Endothelial cell of umbilical vein (primary cell): ENCODE results near the gene SH3GL1. TPM values are rescaled to one million over a fixed set of nuclear protein-coding genes. Genes with fewer than 3 reads are reported as not detected.
A peak's percentile ranks its signal among the peaks of the same experiment; 100 is the strongest.

Experiments used
- BruUV-seq: library from RNA; stranded (reverse); fragments of 400-500 nt; replicated peaks from 2 replicates; lab custom pipeline; 2021; lab: Mats Ljungman, UMichigan
- CTCF ChIA-PET: fragments of 300-600, 350-600 bp; sonication (Branson Sonifier 250); formaldehyde crosslinking; loops from one replicate; lab custom pipeline; 2021; ENCODE audit warnings: antibody characterized with exemption, inconsistent platforms; lab: Charles Lee
- POLR2A ChIA-PET: fragments of 300-600, 350-600 bp; sonication (Branson Sonifier 250); formaldehyde crosslinking; loops from one replicate; lab custom pipeline; 2021; ENCODE audit warnings: antibody characterized with exemption, inconsistent platforms; lab: Charles Lee
- DNase-seq: peaks from one replicate; pipeline ENCODE4 v3.0.0-alpha.2; 2011; ENCODE audit warnings: low read depth, low spot score
- FAIRE-seq: peaks from 2 replicates; lab custom pipeline; 2011; peaks lifted over from hg19 to GRCh38; lab: Jason Lieb, UNC
- H2AFZ ChIP-seq: 2 replicates; pipeline ENCODE4 v1.6.0; 2012; ENCODE audit warnings: low read depth, low read length, control low read depth, inconsistent platforms
- H3K27ac ChIP-seq: 2 replicates; pipeline ENCODE4 v1.5.1; 2011; ENCODE audit warnings: low read depth, mild to moderate bottlenecking, control low read depth, low read length, moderate library complexity; ENCODE audit not compliant: insufficient read depth
- H3K27me3 ChIP-seq, 2 experiments: 2 replicates each; pipeline versions ENCODE4 v1.6.0 to v1.6.1; 2011; ENCODE audit warnings: low read length in 2 of 2, mixed read lengths in 1 of 2; ENCODE audit not compliant: control insufficient read depth in 2 of 2, insufficient read depth in 2 of 2
- H3K36me3 ChIP-seq, 2 experiments: 2 replicates in 1 of 2; 3 replicates in 1 of 2; pipeline ENCODE4 v1.5.1; 2011; ENCODE audit warnings: low read length in 2 of 2, mild to moderate bottlenecking in 1 of 2, moderate library complexity in 1 of 2; ENCODE audit not compliant: control insufficient read depth in 2 of 2, insufficient read depth in 2 of 2; ENCODE audit errors: extremely low read depth in 1 of 2
- H3K4me1 ChIP-seq: 3 replicates; pipeline ENCODE4 v1.5.1; 2011; ENCODE audit warnings: mild to moderate bottlenecking, low read length; ENCODE audit not compliant: control insufficient read depth, insufficient read depth; ENCODE audit errors: extremely low read depth
- H3K4me2 ChIP-seq: 2 replicates; pipeline ENCODE4 v1.6.1; 2011; ENCODE audit warnings: low read length, control low read depth, mixed read lengths; ENCODE audit not compliant: insufficient read depth
- H3K4me3 ChIP-seq, 3 experiments: fragments of 200-600 bp in 1 of 3; sonication (generic), shearing (Covaris generic) in 1 of 3; replicated peaks in 1 of 3; 2 replicates each; pipeline ENCODE4 v1.5.1; 2011 to 2016; ENCODE audit warnings: control low read depth in 3 of 3, low read length in 3 of 3, mild to moderate bottlenecking in 2 of 3, inconsistent platforms in 1 of 3, low read depth in 1 of 3, moderate library complexity in 1 of 3; ENCODE audit not compliant: insufficient read depth in 1 of 3
- H3K79me2 ChIP-seq: 2 replicates; pipeline ENCODE4 v1.6.0; 2012; ENCODE audit warnings: low read length, inconsistent platforms; ENCODE audit not compliant: control insufficient read depth, insufficient read depth
- H3K9ac ChIP-seq: replicated peaks from 2 replicates; pipeline ENCODE3; 2011; ENCODE audit warnings: low read length, control low read depth; ENCODE audit not compliant: insufficient read depth; ENCODE audit errors: extremely low read depth
- H3K9me1 ChIP-seq: replicated peaks from 3 replicates; pipeline ENCODE4 v1.6.0; 2011; ENCODE audit warnings: mild to moderate bottlenecking, low read length; ENCODE audit not compliant: control insufficient read depth, insufficient read depth; ENCODE audit errors: extremely low read depth
- H3K9me3 ChIP-seq: replicated peaks from 2 replicates; pipeline ENCODE4 v1.5.1; 2012; ENCODE audit warnings: low read length, inconsistent platforms; ENCODE audit not compliant: control insufficient read depth, insufficient read depth
- H4K20me1 ChIP-seq: replicated peaks from 2 replicates; pipeline ENCODE3; 2011; ENCODE audit warnings: mild to moderate bottlenecking, low read length; ENCODE audit not compliant: control insufficient read depth, insufficient read depth; ENCODE audit errors: extremely low read depth
- FOS ChIP-seq: IDR thresholded peaks from 2 replicates; pipeline ENCODE4 v1.6.1; 2011; ENCODE audit warnings: mild to moderate bottlenecking, low read length, moderate library complexity, borderline replicate concordance; ENCODE audit not compliant: insufficient read depth
- JUN ChIP-seq: IDR thresholded peaks from 2 replicates; pipeline ENCODE4 v1.6.1; 2011; ENCODE audit warnings: borderline replicate concordance, low read depth; ENCODE audit not compliant: insufficient read length, insufficient read depth
- MYC ChIP-seq: IDR thresholded peaks from one replicate; pipeline ENCODE4 v1.6.1; 2011; ENCODE audit warnings: mild to moderate bottlenecking, low read depth, low read length
- POLR2A ChIP-seq: IDR thresholded peaks from 2 replicates; pipeline ENCODE4 v1.6.1; 2012; ENCODE audit warnings: low read depth, mild to moderate bottlenecking, control low read depth, low read length
- POLR2AphosphoS5 ChIP-seq: IDR thresholded peaks from 2 replicates; pipeline ENCODE4 v1.6.1; 2012; ENCODE audit warnings: low read depth, mild to moderate bottlenecking, control low read depth, low read length, moderate library complexity; ENCODE audit not compliant: insufficient read depth
- dilution Hi-C: fragments of 300-500 bp; cut with MboI; formaldehyde crosslinking; loops from one replicate; pipeline ENCODE4 v1.15.0; 2019; ENCODE audit warnings: low sequenced_read_pairs; ENCODE audit not compliant: extremely low pct_ligation_motif_present
- intact Hi-C: fragments of 100-400 bp; cut with micrococcal nuclease; formaldehyde crosslinking; loops from one replicate; pipeline ENCODE4 v1.10.0; 2022
- polyA plus RNA-seq, 4 experiments: library from polyadenylated mRNA; depleted of rRNA in 3 of 4; stranded (reverse) in 3 of 4; unstranded in 1 of 4; fragments of >200 nt; gene quantifications; 2 replicates each; pipeline versions ENCODE4 v1.2.1 to v1.2.3, GENCODE V29; 2011 to 2012; ENCODE audit warnings: missing spikeins in 1 of 4
- total RNA-seq: library from RNA; stranded (reverse); gene quantifications from 2 replicates; pipeline ENCODE4 v1.2.3, GENCODE V29; 2021
- TF ChIP-seq, protein P1 (sequence below), 2 donors: IDR thresholded peaks; 1 replicate in 1 of 2; 2 replicates in 1 of 2; pipeline ENCODE4 v1.5.1; 2011; ENCODE audit warnings: low read length in 2 of 2, mild to moderate bottlenecking in 2 of 2, moderate library complexity in 2 of 2, control low read depth in 1 of 2, inconsistent platforms in 1 of 2, low read depth in 1 of 2; ENCODE audit not compliant: insufficient read depth in 1 of 2; ENCODE audit errors: extremely low read depth in 1 of 2

The SH3GL1 gene
- total and polyA plus RNA-seq, 2 donors (not counting 3 experiments of a cell fraction or from before 2014, with no cell fraction given): 143 to 145 TPM

DNA sequence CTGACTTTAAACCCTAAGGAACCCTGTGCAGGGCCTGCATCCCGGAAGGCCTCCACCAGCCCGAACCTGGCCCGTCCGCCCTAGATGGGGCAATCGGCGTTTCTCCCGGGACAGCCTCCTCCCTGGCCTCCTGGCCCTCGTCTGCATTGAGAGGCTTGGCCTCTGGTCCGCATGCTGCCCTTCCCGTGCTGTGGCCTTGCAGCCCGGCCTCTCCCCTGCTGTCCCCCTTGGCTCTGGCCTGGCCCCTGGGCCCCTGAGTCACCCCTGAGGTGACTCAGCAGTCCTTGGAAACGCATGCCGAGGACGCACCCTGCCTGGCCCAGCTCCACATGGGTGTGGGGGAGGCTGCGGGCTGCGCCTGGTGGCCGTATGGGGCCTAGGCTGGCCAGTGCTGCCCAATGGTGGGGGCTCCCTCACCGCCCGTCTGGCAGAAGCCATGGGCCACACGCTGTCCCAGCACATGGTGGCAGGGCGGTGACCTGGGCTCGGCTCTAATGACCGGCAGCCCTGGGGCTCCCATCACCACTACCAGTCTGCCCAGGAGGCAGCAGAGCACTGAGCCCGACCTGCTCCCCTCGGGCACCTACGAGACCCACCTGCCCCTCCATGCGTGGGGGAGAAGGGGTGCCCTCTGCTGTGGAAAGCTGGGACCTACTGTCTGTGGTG is 25.7 kb downstream of the SH3GL1 start:
- Histone ChIP-seq H3K9me3 (no peaks in the 10 kb centered on the region), H3K4me3 (no peak overlapping the region), H3K9ac (peak overlapping the region; percentile 59), H3K36me3 (peaks cover 0 to 10% of the 10 kb centered on the region in 2 experiments), H2AFZ (no peak overlapping the region), H3K4me2 (peak overlapping the region; percentile 24), H4K20me1 (no peaks in the 10 kb centered on the region), H3K79me2 (peaks cover 96% of the 10 kb centered on the region), H3K9me1 (no peaks in the 10 kb centered on the region), H3K4me1 (peaks cover 48% of the 10 kb centered on the region), H3K27ac (peak overlapping the region; percentile 51), H3K27me3 (no peaks in the 10 kb centered on the region)
- intact Hi-C loops (loop anchor here (1.0 kb wide), 3 partner anchors 16 to 31 kb away; partner anchors contain the start of genes MPND and SH3GL1), dilution Hi-C loops (no loop called here)
- TF ChIP-seq, protein P1, sequence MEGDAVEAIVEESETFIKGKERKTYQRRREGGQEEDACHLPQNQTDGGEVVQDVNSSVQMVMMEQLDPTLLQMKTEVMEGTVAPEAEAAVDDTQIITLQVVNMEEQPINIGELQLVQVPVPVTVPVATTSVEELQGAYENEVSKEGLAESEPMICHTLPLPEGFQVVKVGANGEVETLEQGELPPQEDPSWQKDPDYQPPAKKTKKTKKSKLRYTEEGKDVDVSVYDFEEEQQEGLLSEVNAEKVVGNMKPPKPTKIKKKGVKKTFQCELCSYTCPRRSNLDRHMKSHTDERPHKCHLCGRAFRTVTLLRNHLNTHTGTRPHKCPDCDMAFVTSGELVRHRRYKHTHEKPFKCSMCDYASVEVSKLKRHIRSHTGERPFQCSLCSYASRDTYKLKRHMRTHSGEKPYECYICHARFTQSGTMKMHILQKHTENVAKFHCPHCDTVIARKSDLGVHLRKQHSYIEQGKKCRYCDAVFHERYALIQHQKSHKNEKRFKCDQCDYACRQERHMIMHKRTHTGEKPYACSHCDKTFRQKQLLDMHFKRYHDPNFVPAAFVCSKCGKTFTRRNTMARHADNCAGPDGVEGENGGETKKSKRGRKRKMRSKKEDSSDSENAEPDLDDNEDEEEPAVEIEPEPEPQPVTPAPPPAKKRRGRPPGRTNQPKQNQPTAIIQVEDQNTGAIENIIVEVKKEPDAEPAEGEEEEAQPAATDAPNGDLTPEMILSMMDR (IDR thresholded peaks at IDR 0.05; ENCODE audit: extremely low read depth in 1 of 2, insufficient read depth in 1 of 2, low read depth in 1 of 2, low read length in 2 of 2): no peak
- peak; percentile 86 for TF ChIP-seq MYC
- TF ChIP-seq FOS: peak; percentile 94
- TF ChIP-seq JUN: peak; percentile 40
- TF ChIP-seq POLR2AphosphoS5: peak; percentile 74
- no peak for TF ChIP-seq POLR2A
- ChIA-PET CTCF (interaction anchor here (0.9 to 8.7 kb wide), 6 partner anchors 12 to 27 kb away, joined by 3 to 105 read pairs (median 9); partner anchors contain the start of genes CHAF1A and SH3GL1), POLR2A (interaction anchor here (0.5 to 0.8 kb wide), 2 partner anchors 27 to 28 kb away, joined by 3 read pairs; partner anchors contain the start of gene CHAF1A)
- FAIRE-seq (peak; percentile 77), DNase-seq (peak; percentile 67)
- no TSS peak for BruUV-seq
